GM12891 (cell line): ENCODE measurements around the gene PPP2R2B. TPM values are rescaled to one million over a fixed set of nuclear protein-coding genes. Genes with fewer than 3 reads are reported as not detected.

ENCODE experiments used
- DNase-seq: peaks from one replicate; pipeline ENCODE4 v3.0.0; 2011; ENCODE audit warnings: low spot score; ENCODE audit not compliant: insufficient read length
- FAIRE-seq: peaks from 2 replicates; lab custom pipeline; 2011; peaks lifted over from hg19 to GRCh38; lab: Jason Lieb, UNC
- PAX5 ChIP-seq: IDR thresholded peaks from 2 replicates; pipeline ENCODE4 v1.6.1; 2011; ENCODE audit warnings: low read length, moderate library complexity, mild to moderate bottlenecking; ENCODE audit not compliant: insufficient read depth, severe bottlenecking
- POLR2A ChIP-seq: IDR thresholded peaks from 2 replicates; pipeline ENCODE4 v1.6.1; 2011; ENCODE audit warnings: low read depth, low read length, control low read depth
- POLR2AphosphoS5 ChIP-seq: IDR thresholded peaks from 2 replicates; pipeline ENCODE4 v1.6.1; 2011; ENCODE audit warnings: low read depth, low read length, control low read depth
- POU2F2 ChIP-seq: IDR thresholded peaks from 2 replicates; pipeline ENCODE4 v1.6.1; 2011; ENCODE audit warnings: low read depth, mild to moderate bottlenecking, control low read depth, low read length, moderate library complexity
- SPI1 ChIP-seq: IDR thresholded peaks from 2 replicates; pipeline ENCODE4 v1.6.1; 2011; ENCODE audit warnings: low read depth, low read length, control low read depth
- TAF1 ChIP-seq: IDR thresholded peaks from 2 replicates; pipeline ENCODE4 v1.6.1; 2011; ENCODE audit warnings: low read depth, low read length, control low read depth
- polyA plus RNA-seq: library from polyadenylated mRNA; unstranded; fragments of >200 nt; gene quantifications from one replicate; pipeline ENCODE4 v1.2.1, GENCODE V29; 2012; ENCODE audit warnings: low read depth, missing spikeins, inconsistent platforms; ENCODE audit not compliant: missing spikeins

PPP2R2B gene
- polyA plus RNA-seq: not detected

GRCh38 chr5:146878476-146879172 lies at the start of gene PPP2R2B:
TSS of gene PPP2R2B (minus strand) at chr5:146878757.
- DNase-seq: no peak
- TF ChIP-seq PAX5 (no peak), POLR2AphosphoS5 (no peak), POLR2A (no peak), POU2F2 (no peak), TAF1 (no peak), SPI1 (no peak)
- FAIRE-seq: no peak

GRCh38 chr5:146924132-146924531 lies 45.6 kb upstream of the PPP2R2B start:
- no peak for DNase-seq
- TF ChIP-seq POU2F2 (no peak), SPI1 (no peak), POLR2A (no peak), PAX5 (no peak), TAF1 (no peak), POLR2AphosphoS5 (no peak)
- FAIRE-seq: no peak

- DNase-seq (no peak), FAIRE-seq (no peak)
- TF ChIP-seq POU2F2 (no peak), TAF1 (no peak), SPI1 (no peak), PAX5 (no peak), POLR2AphosphoS5 (no peak), POLR2A (no peak)
These were observed 42.7 kb upstream of the PPP2R2B start for GRCh38 chr5:146921225-146921624.

- TF ChIP-seq POLR2A (no peak), SPI1 (no peak), POLR2AphosphoS5 (no peak), PAX5 (no peak), POU2F2 (no peak), TAF1 (no peak)
- DNase-seq (no peak), FAIRE-seq (no peak)
These were observed 41.9 kb upstream of the PPP2R2B start for GRCh38 chr5:146920351-146920881.

- DNase-seq: no peak
- no peak for FAIRE-seq
- no peak for TF ChIP-seq TAF1
- no peak for TF ChIP-seq POLR2A
- TF ChIP-seq POU2F2: no peak
- TF ChIP-seq PAX5: no peak
- TF ChIP-seq POLR2AphosphoS5: no peak
- TF ChIP-seq SPI1: no peak
These were observed 40.7 kb upstream of the PPP2R2B start for GRCh38 chr5:146919304-146919703.

GRCh38 chr5:146917931-146918330 lies 39.4 kb upstream of the PPP2R2B start:
- DNase-seq (no peak), FAIRE-seq (no peak)
- TF ChIP-seq POLR2A: no peak
- TF ChIP-seq POLR2AphosphoS5: no peak
- TF ChIP-seq SPI1: no peak
- TF ChIP-seq TAF1: no peak
- no peak for TF ChIP-seq POU2F2
- no peak for TF ChIP-seq PAX5

GRCh38 chr5:146912874-146913273 lies 34.3 kb upstream of the PPP2R2B start:
- TF ChIP-seq POLR2AphosphoS5 (no peak), TAF1 (no peak), POU2F2 (no peak)
- DNase-seq (no peak), FAIRE-seq (no peak)

GRCh38 chr5:146910239-146910638 lies 31.7 kb upstream of the PPP2R2B start:
- TF ChIP-seq POU2F2: no peak
- no peak for TF ChIP-seq TAF1
- no peak for TF ChIP-seq PAX5
- TF ChIP-seq SPI1: no peak
- no peak for TF ChIP-seq POLR2A
- no peak for TF ChIP-seq POLR2AphosphoS5
- FAIRE-seq (no peak), DNase-seq (no peak)

- no peak for TF ChIP-seq PAX5
- no peak for TF ChIP-seq TAF1
- no peak for TF ChIP-seq POU2F2
- TF ChIP-seq POLR2A: no peak
- TF ChIP-seq POLR2AphosphoS5: no peak
- no peak for TF ChIP-seq SPI1
- no peak for FAIRE-seq
- DNase-seq: no peak
These were observed 30.9 kb upstream of the PPP2R2B start for GRCh38 chr5:146909255-146910068.
